ENCODE data around the gene DHRS7B.
"Not testable (repeated sequence)": the region's sequence is repeated elsewhere in the genome, so short reads cannot be mapped to it uniquely, and the experiment has no call there.

DHRS7B gene

DNA sequence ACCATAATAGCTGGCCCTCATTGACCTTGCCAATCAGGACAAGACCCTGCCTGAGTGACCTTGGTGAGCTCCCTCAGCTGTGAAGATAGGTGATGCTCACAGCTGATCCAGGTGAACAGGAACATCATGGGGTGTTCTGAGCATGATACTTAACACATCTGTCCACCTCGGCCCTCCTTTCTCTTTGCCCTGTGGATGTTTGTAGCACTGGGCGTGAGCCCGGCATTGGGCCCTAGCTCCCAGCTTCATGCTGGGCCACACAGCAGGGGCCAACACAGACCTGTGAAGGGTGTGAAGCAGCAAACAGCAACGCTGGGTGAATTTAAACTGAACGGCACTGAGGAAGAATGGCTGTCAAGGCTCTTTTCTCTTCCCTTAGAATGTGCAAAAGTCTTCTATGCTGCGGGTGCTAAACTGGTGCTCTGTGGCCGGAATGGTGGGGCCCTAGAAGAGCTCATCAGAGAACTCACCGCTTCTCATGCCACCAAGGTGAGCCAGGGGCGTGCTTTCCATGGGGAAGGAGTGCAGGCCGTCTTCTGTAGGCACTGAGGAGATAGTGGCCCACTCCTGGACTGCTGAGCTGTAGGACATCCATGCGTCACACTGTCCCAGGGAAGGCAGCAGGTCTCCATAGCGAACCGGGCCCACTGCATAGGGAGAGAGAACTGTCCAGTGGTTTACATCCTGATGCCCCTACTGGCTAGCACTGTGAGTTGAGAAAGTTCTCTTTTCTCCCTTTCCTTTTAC, 51.3 kb downstream of the DHRS7B start:
- DNase-seq (ENCODE audit: low read depth, low spot score): no peak

DNA sequence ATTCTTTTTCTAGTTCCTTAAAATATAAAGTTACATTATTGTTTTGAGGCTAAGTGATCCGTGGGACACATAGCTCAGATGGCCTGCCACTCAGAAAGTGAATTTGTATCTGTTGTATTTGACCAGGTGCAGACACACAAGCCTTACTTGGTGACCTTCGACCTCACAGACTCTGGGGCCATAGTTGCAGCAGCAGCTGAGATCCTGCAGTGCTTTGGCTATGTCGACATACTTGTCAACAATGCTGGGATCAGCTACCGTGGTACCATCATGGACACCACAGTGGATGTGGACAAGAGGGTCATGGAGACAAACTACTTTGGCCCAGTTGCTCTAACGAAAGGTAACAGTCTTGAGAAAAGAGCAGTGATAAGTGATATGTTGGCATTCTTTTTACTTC, 56.7 kb downstream of the DHRS7B start:
- no peak for DNase-seq (ENCODE audit: low read depth, low spot score)

DNA sequence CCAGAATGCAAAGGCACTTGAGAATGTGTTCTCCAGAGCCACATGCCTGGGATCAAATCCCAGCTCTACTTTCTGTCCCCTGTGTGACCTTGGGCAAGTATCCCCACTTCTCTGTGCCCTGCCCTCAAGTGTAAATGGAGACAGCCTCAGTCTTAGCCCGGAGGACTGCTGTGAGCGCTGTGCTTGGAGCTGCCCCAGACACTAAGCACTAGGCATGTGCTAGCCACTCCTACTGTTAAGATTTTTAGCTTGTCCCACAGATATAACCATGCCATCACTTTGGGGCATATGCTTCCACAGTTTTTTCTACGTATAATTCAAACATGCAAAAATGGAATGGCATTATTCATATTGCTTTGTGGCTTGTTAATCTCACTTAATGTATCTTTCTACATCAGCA, 57.8 kb downstream of the DHRS7B start:
- DNase-seq (ENCODE audit: low read depth, low spot score): no peak

DNA sequence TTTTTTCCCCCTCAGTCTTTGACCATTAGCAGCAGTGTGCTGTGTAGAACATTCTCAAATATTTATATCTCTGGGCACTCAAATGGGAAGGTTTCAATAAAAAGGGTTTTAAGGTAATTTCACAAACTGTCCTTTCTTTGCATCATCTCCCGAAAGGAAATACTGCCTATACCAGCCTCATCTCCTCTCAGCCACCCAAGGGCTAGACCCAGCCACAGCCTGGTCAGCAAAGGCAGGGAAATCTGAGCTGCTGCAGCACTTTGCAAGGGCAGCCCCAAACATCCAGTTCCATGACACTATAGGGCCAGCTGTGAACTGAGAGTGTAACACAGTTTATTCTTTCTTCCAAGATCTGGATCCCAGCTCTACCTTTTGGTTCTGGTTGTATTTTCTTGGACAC, 58.3 kb downstream of the DHRS7B start:
- no peak for DNase-seq (ENCODE audit: low read depth, low spot score)

DNA sequence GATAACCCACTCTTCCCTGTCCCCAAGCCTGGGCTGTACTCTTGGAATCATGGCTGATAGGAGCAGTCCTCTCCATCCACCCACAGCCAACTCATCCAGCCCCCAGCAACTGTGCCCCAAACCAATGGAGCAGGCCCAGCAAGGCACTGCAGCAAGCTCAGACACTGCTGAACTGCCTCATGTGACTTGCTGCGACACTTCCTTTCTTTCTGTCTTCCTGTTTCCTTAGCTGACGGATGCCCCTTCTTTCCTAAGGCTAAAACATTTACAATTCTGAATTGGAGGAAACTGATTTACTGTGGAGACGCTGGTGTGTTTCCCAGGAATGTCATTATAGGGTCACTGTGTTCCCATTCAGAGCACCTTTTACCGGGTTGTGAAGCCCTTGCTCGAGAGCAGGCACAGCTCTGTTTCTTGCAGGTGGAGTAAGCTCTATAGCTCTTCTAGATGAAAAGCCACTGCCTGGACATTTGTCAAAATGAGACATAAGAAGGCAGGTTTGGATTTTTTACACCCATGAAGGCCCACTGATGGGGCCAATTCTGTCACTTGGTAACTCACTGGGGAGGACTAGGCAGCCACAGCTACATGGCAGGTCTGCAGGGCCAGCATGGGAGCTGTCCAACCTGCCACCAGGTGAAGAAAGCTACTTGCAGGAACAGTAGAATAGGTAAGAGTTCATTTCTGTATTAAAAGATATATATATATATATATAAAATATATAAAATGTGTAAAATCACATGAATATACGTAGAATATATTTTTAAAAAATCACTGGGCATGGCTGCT, 59.8 kb downstream of the DHRS7B start:
- no peak for DNase-seq (ENCODE audit: low read depth, low spot score)

DNA sequence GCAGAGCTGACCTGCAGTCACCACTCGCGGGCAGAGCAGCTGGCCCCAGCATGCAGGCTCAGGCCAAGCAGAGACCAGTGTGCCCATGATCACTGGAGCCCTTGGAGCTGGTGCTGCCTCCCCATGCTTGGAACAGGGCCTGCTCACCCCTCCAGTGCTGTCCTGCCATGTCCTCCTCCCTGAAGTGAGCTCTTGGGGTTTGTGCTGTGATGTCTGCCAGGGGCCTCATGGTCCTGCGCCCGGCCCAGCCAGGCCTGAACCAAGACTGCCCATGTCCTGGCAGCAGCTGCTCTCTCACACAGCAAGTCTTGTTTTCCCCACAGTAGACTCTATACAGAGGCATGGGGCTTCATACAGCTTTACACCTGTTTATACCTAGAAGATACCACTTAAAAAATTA, 62.6 kb downstream of the DHRS7B start:
- DNase-seq (ENCODE audit: low read depth, low spot score): no peak

DNA sequence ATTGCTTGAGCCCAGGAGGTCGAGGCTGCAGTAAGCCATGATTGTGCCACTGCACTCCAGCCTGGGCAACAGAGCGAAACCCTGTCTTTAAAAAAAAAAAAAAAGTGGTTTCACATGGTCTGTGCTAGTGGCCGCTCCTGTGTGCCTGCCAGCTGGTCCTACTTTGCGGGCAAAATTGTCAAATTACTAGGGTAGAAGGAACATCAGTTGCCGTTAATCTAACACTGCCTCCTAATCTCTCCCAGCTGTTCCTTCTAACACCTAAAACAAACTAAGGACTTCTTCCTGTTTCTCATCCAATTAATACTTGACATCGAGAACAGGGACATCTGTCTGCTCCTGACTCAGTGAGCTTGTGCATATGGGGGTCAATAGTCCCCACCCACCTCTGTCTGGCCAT, 63.3 kb downstream of the DHRS7B start:
- no peak for DNase-seq (ENCODE audit: low read depth, low spot score)

DNA sequence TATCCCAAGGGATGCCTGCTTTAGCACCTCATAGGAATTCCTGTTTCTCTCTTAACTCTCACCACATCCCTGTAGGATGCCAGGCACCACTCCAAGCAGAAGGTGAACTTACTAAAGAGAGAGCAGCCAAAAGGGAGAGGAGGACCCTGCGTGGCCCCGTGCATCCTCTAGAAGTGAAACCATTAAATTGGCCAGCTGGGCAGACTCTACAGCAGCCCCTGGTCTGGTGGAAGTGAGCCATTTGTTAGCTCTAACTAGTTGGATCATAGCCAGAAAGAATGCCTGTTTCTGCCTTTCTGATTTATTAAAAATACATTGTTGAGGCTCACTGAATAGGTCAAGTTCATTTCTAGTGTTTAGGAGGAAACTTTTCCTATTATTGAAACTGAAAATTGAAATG, 64.9 kb downstream of the DHRS7B start:
- DNase-seq (ENCODE audit: low read depth, low spot score): no peak

DNA sequence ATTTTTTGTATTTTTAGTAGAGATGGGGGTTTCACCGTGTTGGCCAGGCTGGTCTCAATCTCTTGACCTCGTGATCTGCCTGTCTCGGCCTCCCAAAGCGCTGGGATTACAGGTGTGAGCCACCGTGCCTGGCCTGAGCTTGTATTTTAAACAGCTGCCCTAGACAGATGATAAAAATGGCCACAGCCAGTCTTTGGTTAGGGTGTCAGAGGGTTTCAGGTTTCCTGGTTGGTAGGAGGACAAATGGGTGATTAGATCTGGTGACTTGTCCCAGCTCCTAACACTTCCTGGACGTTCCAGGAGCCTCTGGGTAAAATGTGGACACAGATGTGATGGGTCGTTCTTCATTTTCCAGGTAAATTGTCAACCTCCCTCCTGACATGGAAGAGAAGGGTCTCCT, 65.7 kb downstream of the DHRS7B start:
- not testable (repeated sequence) for DNase-seq (ENCODE audit: low read depth, low spot score)

DNA sequence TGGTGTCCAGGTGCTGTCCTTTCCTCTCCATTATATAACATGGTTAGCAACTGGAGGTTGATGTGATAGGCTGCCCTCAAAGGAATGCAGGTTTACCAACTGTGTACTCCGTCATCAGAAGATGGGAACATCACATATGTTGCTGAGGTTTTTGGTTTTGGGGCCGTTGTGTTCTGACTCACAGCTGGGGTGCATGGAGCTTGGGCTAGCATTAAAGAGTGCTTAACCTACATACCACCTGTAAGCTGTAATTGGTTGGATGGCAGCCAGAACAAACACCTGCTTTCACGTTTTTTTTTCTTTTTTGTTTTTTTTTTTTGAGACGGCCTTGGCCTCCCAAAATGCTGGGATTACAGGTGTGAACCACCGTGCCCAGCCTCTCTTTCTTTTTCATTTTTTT, 66.3 kb downstream of the DHRS7B start:
- DNase-seq (ENCODE audit: low read depth, low spot score): no peak

DNA sequence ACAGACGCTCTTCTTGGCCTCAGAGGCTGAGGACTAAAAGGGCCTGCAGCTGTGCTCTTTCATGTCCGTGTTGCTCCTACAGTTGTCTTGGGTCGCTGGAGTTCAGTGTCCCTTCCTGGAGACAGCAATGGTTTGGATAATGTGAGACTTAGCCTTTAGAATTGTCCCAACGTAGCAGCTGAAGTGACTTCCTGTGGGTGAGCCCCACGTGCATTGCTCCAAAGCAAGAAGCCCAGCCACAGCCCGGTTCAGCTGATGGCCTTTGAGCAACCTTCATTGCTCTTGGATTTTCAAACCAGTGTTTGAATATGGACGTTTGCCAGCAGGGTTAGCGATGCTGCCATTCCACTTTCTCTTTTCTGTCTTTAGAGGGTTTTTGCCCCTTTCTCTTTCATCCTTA, 67.5 kb downstream of the DHRS7B start:
- no peak for DNase-seq (ENCODE audit: low read depth, low spot score)

DNA sequence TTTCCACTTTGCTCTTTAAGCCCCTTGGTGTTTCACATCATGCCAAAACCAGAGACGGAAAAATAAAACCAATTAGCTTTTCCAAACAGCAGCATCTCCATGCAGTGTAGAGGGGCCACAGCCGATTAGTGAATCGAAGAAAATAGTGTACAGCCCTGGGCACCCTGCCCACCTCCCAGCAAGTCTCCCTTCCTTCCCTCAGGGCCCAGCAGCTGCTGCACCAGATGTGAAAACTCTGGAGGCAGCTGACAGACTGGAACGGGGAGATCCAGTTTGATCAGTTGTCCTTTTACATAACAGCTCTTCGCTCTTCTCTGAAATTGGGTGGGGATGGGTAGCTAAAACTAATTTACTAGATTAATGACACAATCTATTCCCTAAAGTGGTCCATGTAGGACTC, 67.9 kb downstream of the DHRS7B start:
- DNase-seq (ENCODE audit: low read depth, low spot score): no peak

DNA sequence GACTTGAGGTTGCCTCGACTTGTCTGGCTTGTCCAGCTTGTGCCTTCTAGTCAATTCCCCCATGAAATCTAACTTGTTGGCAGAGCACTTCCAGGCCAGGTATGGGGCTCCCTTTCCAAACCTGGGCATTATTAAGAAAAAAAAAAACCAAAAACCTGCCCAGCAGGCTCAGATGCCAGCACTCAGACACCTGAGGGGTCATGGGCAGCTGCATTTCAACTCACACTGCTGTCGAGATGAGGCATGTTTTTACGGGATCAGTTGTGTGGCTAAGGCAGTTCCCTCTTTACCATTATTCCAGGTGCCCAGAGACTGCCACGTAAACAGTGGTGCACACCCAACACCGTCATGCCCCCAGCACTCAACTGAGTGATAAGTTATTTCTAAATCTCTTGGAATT, 69.4 kb downstream of the DHRS7B start:
- no peak for DNase-seq (ENCODE audit: low read depth, low spot score)

DNA sequence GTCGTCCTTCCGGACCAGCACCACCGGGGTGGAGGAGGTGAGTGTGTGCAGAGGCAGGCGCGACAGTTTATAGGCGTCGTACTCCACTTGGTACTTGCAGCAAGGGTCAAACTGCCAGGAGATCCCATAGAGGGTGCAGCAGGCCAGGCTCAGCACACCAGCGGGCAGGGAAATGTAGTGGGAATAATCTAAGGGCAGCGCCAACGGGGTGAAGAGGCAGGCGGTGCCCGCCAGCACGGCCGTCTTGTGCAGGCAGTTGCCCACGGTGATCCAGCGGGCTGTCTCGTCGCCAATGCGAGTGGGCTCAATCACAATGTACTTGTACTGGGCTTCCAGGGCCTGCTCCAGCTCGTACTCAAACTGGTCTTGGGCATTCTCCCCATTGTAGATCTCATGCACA, 71.6 kb downstream of the DHRS7B start:
- no peak for DNase-seq (ENCODE audit: low read depth, low spot score)

DNA sequence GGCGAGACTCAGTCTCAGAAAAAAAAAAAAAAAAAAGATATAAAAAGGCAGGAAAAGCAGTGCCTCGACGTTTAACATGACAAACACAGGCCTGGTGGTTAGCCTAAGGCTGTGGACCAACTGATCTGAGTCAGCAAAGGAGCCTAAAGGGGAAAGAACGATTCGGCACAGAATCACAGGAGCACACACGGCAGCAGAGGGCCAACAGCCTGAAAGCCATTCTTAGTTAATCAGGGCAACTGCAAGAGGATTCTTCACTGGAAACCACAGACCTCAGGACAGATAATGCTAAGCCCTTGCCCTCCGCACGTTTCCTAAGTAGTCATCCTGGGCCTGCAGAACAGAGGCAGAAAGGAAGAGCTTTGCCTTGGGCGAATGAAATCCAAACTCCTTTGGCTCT, 72.5 kb downstream of the DHRS7B start:
- DNase-seq (ENCODE audit: low read depth, low spot score): no peak

DNA sequence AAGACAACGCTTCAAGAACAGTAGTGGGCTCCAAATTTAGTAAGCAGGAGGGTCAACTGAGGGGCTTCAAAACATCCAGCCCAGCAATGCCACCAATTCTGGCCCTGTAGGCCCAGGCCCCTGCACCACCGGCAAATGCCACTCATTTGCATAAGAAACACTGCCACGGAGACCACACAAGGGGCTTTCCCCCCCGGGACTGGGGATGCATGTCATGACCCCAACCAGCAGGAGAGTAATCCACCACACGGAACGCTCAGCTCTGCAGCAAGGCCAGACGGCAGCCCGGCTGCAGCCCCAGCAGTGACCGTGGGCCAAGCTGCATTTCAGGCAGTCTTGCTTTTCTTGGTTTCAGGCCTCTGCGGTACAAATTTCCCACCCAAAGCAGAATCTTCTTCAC, 73.1 kb downstream of the DHRS7B start:
- no peak for DNase-seq (ENCODE audit: low read depth, low spot score)

DNA sequence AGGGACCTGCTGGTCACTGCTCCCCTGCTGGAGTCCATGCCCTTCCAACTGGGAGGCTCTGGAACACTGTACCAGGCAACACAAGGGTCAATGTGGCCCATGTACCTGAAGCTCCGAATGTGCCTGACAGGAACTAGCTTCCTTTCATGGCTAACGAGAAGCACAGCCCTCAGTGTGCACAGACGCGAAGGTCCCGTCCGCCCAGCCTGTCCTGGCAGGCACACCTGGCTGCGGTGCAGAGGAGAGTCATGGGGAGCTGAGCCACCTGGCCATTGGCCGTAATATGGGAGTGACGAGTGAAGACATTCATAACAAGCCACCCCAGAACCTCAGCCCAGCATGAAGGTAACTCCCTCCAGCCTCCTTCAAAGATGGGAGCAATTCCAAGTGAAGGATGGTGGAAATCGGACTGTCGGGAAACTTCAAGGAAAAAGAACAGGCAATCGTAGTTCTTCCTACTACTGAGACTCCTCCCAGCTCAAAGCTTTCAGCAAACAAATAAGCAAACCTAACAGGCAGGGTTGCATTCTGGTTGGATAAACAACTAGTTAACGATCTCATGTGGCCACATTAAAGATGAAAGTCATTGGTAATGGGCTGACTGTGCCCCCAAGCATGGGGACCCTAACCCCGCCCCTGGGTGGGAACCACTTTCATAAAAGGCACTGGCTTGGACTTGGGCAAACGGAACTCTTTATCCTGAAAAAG, 74.0 kb downstream of the DHRS7B start:
- no peak for DNase-seq (ENCODE audit: low read depth, low spot score)

DNA sequence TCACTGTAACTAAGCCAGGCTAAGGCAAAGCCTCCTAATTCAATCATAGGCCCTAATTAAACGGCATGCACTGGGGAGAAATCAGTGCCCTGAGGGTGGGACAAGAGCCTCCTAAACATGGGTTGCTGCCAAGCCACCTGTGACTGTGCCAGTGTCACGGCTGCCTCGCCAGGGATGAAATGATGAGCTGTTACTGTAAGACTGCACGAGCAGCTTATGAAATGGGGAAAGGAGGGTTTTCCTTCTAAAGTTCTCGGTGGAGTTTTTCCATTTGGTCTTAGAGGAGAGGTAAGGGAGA, 74.5 kb downstream of the DHRS7B start:
- no peak for DNase-seq (ENCODE audit: low read depth, low spot score)

DNA sequence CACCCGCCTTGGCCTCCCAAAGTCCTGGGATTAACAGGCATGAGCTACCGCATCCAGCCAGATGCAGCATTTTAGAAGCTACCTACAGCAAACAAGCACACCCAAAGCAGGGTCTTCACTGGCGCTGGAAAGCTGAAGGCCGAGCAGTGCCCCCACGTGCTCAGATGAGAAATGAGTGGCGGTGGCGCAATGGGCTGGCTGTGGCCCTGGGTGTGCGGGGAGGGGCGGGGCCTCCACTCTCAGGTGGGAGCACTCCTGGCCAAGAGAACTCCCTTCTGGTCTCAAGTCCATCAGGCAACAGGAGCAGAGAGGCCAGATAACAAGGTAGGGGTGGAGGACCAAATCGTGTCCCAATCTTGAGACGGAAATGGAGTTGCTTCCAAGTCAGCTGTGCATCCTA, 75.1 kb downstream of the DHRS7B start:
- no peak for DNase-seq (ENCODE audit: low read depth, low spot score)

DNA sequence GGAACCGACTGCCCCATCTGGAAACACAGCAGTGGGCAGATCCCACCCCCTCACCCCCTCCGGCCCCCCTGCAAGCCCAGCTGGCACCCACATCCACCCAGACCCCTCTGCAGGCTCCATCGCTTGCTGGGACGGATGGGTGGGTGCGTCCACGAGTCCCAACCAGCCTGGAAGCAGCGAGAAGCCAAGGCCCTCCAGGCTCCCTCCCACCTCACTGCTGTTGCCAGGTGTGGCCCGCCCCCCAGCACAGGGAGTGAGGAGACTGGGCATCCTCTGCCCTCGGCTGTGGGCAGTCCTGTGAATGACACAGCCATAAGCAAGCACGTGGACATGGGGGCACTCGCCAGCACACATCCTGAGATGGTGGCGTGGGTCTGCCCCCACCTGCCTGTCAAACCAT, 75.7 kb downstream of the DHRS7B start:
- no peak for DNase-seq (ENCODE audit: low read depth, low spot score)

DNA sequence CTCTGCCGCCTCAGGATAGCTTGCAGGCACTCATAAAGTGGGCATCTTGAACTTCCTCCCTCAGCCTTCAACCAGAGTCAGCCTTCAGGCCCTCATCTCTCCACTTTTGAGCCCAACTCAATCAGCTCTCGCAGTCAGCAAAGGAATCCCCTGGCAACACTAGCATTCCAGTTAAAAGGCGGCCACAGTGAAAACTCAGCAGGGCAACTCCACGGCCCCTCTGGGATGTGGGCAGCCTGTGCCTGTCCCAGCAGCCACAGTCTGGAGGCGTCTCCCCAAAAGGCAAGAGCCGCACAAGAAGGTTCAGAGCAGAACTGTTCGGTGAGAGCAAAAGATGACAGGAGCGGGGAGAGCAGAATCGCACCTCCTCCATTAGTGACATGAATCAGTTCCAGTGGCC, 78.2 kb downstream of the DHRS7B start:
- no peak for DNase-seq (ENCODE audit: low read depth, low spot score)

DNA sequence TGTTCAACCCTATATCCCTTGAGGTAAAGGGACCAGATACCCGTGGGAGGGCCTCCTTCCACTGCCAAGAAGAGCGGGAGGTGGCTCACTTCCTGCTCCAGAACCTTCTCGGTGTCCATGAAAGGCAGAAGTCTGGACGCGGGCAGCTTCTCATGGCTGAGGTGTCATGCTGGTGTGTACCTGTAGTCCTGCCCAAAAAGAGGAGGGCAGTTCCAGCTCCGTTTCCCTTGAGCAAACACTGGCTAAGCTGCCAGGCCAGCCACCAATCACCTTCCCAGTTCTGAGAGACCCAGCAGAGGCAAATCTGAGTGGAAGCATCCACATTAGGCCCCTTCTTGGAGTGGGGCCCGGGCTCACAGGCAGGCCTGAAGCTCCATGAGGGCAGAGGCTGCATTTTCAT, 81.6 kb downstream of the DHRS7B start:
- DNase-seq (ENCODE audit: low read depth, low spot score): no peak

Data from smooth muscle cell of the brain vasculature (primary cell).